HepG2 (cell line): Measurements from ENCODE around the gene LAG3. TPM values are rescaled to one million over a fixed set of nuclear protein-coding genes. Genes with fewer than 3 reads are reported as not detected.

Source experiments
- EEA1 ChIP-seq: sonication (generic); formaldehyde crosslinking; IDR thresholded peaks from 2 replicates; pipeline ENCODE4 v1.5.1; 2020; ENCODE audit warnings: mild to moderate bottlenecking, missing genetic modification reagents, borderline replicate concordance
- FOXO4 ChIP-seq: sonication (generic); formaldehyde crosslinking; conservative IDR thresholded peaks from 2 replicates; pipeline ENCODE4 v1.8.1; 2023; ENCODE audit warnings: missing genetic modification reagents
- IKZF5 ChIP-seq: IDR thresholded peaks from 2 replicates; pipeline ENCODE4 v1.6.1; 2018; ENCODE audit warnings: missing genetic modification reagents, mild to moderate bottlenecking, missing compliant biosample characterization
- LBX2 ChIP-seq: sonication (generic); formaldehyde crosslinking; IDR thresholded peaks from 2 replicates; pipeline ENCODE4 v1.5.0; 2020; ENCODE audit warnings: missing genetic modification reagents, mild to moderate bottlenecking, borderline replicate concordance
- LCORL ChIP-seq, 2 experiments: fragments of 450-650 bp in 1 of 2; sonication (generic) in 1 of 2; formaldehyde crosslinking in 1 of 2; IDR thresholded peaks; 2 replicates each; pipeline versions ENCODE4 v1.5.0 to v1.6.1; 2017 to 2020; ENCODE audit warnings: antibody characterized with exemption in 1 of 2, missing genetic modification reagents in 1 of 2
- MAFK ChIP-seq, 2 experiments: IDR thresholded peaks in 1 of 2; conservative IDR thresholded peaks in 1 of 2; 2 replicates each; pipeline ENCODE4 v1.6.1; 2011; ENCODE audit warnings: improper control_type of control experiment in 2 of 2, low read length in 2 of 2
- MAZ ChIP-seq, 2 experiments: sonication (generic) in 1 of 2; formaldehyde crosslinking in 1 of 2; IDR thresholded peaks; 2 replicates each; pipeline versions ENCODE4 v1.5.0 to v1.6.1; 2012 to 2020; ENCODE audit warnings: low read depth in 2 of 2, mild to moderate bottlenecking in 2 of 2, borderline replicate concordance in 1 of 2, improper control_type of control experiment in 1 of 2, low read length in 1 of 2, missing genetic modification reagents in 1 of 2, moderate library complexity in 1 of 2
- NFATC3 ChIP-seq: sonication (generic); formaldehyde crosslinking; IDR thresholded peaks from 2 replicates; pipeline ENCODE4 v1.5.1; 2020; ENCODE audit warnings: mild to moderate bottlenecking, missing genetic modification reagents
- PHF5A ChIP-seq: IDR thresholded peaks from one replicate; pipeline ENCODE4 v1.6.1; 2018; ENCODE audit warnings: low read depth, missing genetic modification reagents; ENCODE audit not compliant: unreplicated experiment
- SALL1 ChIP-seq: sonication (generic); formaldehyde crosslinking; IDR thresholded peaks from 2 replicates; pipeline ENCODE4 v1.8.0; 2022; ENCODE audit warnings: mild to moderate bottlenecking, missing genetic modification reagents
- TBL1XR1 ChIP-seq: fragments of 150-350 bp; IDR thresholded peaks from 2 replicates; pipeline ENCODE4 v1.6.1; 2014; ENCODE audit warnings: borderline replicate concordance, low read length; ENCODE audit not compliant: partially characterized antibody
- U2AF2 ChIP-seq: fragments of 200-400 bp; formaldehyde crosslinking; IDR thresholded peaks from 2 replicates; pipeline ENCODE4 v1.6.1; 2017; ENCODE audit warnings: low read depth, mild to moderate bottlenecking, low read length
- ZNF737 ChIP-seq: sonication (generic); formaldehyde crosslinking; IDR thresholded peaks from 2 replicates; pipeline ENCODE4 v1.5.0; 2020; ENCODE audit warnings: missing genetic modification reagents, mild to moderate bottlenecking, borderline replicate concordance
- ZNF800 ChIP-seq: sonication (generic); formaldehyde crosslinking; IDR thresholded peaks from 2 replicates; pipeline ENCODE4 v1.4.0; 2020; ENCODE audit warnings: missing genetic modification reagents
- ZNF841 ChIP-seq: sonication (generic); formaldehyde crosslinking; IDR thresholded peaks from 2 replicates; pipeline ENCODE4 v1.8.1; 2023; ENCODE audit warnings: missing genetic modification reagents, borderline replicate concordance
- polyA plus RNA-seq, 8 experiments: library from polyadenylated mRNA; depleted of rRNA in 3 of 8; stranded (reverse) in 7 of 8; unstranded in 1 of 8; fragments of >200 nt; fragmentation: Illumina TruSeq in 4 of 8; extraction: Trizol in 4 of 8; gene quantifications; 2 replicates each; pipeline versions ENCODE4 v1.2.1 to v1.2.3, GENCODE V29; 2011 to 2016; ENCODE audit warnings: low read depth in 4 of 8, missing spikeins in 1 of 8, mixed read lengths in 1 of 8; ENCODE audit not compliant: insufficient read depth in 1 of 8
- total RNA-seq, 5 experiments: library from RNA; depleted of rRNA; stranded (reverse); fragments of >200 nt; fragmentation: Illumina TruSeq; extraction: Trizol; gene quantifications; 2 replicates each; pipeline ENCODE4 v1.2.3, GENCODE V29; 2016; ENCODE audit warnings: low read depth in 1 of 5

The LAG3 gene
- total and polyA plus RNA-seq, 2 of the 13 experiments (the other 11 are each of a cell fraction or from before 2014, with no cell fraction given) = 0.11 to 0.26 TPM

GRCh38 chr12:6752921-6753771 lies 19.2 kb upstream of the LAG3 start, which contains the start of gene MLF2 (continued):
- TF ChIP-seq FOXO4 (CRISPR knock-in tag) (no peak), TBL1XR1 (peak; percentile 24), ZNF800 (CRISPR knock-in tag) (no peak; the same call in 1 of the 2 replicates), U2AF2 (no peak), NFATC3 (CRISPR knock-in tag) (no peak), LCORL (IDR thresholded peaks at IDR 0.05) (no peak), LCORL (CRISPR knock-in tag; IDR thresholded peaks at IDR 0.05) (peak; percentile 64; the same call in 1 of the 2 replicates), IKZF5 (CRISPR knock-in tag) (peak; percentile 62), PHF5A (CRISPR knock-in tag) (no peak), EEA1 (no peak; the same call in 1 of the 2 replicates), LBX2 (CRISPR knock-in tag) (no peak), MAZ (IDR thresholded peaks at IDR 0.05; ENCODE audit: borderline replicate concordance, low read depth, low read length) (0 out of 2 replicates have a peak, but pooled peaks have one; percentile 61), MAZ (CRISPR knock-in tag; IDR thresholded peaks at IDR 0.05; ENCODE audit: low read depth) (peak; percentile 91), ZNF841 (CRISPR knock-in tag) (no peak; the same call in 1 of the 2 replicates), SALL1 (CRISPR knock-in tag) (peak; percentile 51), ZNF737 (CRISPR knock-in tag) (no peak), MAFK (conservative IDR thresholded peaks at IDR 0.05 in 1 of 2, IDR thresholded peaks at IDR 0.05 in 1 of 2; ENCODE audit: low read length in 2 of 2) (no peak)
